GM19395 (cell line): Measurements from ENCODE around the gene ELF1.

ENCODE experiments used
- ATAC-seq: cut with Tn5 transposase; IDR thresholded peaks from one replicate; pipeline ENCODE4 v1.9.1; 2021; ENCODE audit warnings: mild to moderate bottlenecking, moderate library complexity; ENCODE audit not compliant: unreplicated experiment

The ELF1 gene

DNA sequence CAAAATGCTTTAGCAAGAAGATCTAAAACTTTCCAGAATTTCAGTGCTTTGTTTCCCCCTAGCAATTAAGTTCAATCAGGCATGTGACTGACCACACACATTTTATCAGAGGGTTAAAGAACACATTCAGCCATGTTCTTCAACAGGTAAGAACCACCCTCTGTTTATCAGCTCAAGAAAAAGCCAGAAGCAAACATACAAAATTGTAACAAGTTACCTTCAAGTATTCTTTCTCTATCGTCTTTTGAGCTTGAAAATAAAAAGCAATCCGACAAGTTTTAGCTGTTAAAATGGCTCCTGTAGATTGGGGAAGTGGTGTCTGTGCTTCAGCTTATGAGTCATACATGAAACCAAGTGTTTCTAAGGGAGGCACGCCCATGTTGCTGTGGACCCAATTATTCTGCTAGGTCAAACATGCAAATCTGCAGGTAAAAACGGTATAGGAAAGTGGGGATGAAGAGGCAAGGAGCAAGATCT is at the start of gene ELF1:
ELF1 (minus strand) TSS at position 306 of the 477 bp plus-strand sequence. CDS start 37,262 bp downstream, outside the sequence.
- ATAC-seq: peak; percentile 94

DNA sequence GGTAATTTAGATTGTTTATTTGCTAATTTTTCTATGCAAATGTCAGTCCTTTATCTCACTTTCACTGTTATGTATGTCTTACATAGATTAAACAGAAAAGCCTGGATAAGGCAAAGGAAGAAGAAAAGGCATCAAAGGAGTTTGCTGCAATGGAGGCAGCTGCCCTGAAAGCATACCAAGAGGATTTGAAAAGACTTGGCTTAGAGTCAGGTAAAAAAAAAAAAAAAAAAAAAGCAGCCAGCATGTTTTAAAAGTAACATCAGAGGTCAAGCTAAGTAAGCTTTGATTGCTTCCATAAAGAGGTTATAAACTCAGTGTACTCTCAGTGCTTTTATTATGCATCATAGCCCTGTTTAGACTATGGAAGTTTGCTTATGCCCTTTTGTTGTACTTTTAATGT is 46.0 kb upstream of the ELF1 start:
- ATAC-seq: no peak

GRCh38 chr13:41064493-41064892 is 45.4 kb upstream of the ELF1 start:
- no peak for ATAC-seq

DNA sequence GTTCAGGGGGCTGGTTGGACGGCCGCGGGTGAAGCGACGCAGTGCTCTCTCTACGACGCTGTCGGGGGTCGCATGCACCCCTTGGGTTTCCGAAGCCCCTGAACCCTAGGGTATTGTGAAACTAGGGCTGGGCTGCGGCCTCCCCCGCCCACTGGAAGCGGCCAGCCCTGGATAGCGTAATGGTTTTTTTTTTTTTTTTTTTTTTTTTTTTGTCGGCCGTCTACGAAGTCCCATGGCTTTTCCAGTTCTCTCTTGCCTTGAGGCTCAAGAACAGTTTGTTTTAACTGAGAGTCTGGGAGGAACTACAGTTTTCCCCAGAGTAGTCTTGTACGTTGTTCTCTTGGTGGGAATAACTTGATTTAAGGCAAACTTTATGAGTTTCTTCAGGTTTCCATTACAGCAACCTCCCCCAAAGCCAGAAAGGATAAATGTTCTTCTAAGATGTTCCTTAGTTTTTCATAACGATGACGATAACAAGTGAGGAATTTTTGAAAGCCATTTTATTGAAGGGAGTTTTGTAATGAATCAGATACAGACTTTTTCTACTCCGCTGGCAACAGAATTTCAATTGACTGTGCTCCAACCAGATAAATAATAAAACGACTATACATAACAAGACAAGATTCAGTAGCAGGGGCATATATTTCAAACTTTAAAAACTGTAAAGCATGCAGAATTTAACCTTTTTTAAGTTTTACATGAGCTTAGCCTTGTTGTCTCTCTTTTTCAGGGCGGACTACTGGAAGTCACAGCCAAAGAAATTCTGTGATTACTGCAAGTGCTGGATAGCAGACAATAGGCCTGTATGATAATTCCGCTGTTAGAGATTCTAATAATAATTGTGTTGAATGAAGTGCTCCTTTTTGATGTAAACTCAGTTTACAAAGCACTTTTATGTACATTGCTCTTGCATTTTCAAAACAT is 43.1 kb upstream of the ELF1 start:
- ATAC-seq: peak; percentile 40

DNA sequence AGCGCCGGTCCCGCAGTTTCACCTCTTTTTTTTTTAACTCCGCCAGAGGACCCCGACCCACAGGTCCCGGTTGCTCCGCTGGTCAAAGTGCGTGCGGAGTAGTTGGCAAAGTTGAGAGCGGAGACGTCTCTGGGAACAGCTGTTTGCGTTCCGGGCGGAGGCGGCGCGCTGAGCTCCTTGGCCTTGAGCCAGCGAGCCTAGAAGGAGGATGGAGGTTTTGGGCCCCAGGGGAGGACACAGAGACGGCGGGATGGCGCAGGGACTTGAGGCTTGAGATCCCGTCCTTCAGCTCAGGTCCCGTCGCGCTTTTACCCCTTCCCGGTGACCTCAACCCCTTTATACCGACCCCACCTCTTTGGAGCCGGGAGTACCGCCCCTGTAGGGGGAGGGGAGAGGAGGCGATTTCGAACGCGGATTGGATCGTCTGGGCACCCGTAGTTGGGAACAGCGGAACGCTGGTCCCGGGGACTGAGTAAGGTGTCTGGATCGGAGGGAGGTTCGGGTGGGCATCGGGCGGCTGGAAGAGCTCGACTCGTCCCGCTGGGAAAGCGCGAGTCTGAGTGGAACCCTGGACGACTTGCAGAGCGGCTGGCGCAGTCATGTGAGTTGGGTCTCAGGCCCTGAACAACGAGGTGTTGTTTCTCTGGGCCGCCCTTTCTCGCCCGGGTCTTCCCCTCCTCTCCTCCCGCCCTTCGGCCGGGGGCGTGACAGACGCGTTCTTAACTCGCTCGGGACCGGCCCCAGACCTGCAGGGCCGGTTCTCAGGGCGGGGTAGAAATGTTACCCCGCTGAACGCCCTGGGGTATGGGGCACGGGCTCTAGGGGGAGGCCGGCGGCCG is 42.2 kb upstream of the ELF1 start, which contains the start of gene WBP4:
WBP4 (plus strand) TSS at position 435 of the 839 bp plus-strand sequence; CDS start at position 600, 165 bp downstream.
- peak; percentile 74 for ATAC-seq

DNA sequence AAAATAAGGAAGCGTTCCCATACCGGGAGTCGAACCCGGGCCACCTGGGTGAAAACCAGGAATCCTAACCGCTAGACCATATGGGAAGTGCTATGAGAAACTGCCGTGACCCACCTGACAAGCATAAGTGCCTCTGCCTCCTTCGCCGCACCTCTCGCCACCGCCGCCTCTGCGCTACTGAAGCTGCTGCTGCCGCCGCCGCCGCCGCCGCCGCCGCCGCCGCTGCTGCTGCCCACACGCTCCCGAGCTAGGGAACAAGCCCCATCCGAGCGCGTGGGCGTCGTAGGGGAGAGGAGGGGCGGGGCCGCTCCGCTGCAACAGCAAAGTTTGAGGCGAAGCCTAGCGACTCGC is 41.6 kb upstream of the ELF1 start:
- ATAC-seq: peak; percentile 34

- peak; percentile 49 for ATAC-seq
Measured at GRCh38 chr13:41060082-41060723, 41.1 kb upstream of the ELF1 start.

- ATAC-seq: no peak
Measured at GRCh38 chr13:41059456-41060081, 40.5 kb upstream of the ELF1 start.

- no peak for ATAC-seq
Measured at GRCh38 chr13:41058295-41059070, 39.4 kb upstream of the ELF1 start.

- no peak for ATAC-seq
Measured at GRCh38 chr13:41056826-41057711, 38.0 kb upstream of the ELF1 start.

- no peak for ATAC-seq
Measured at GRCh38 chr13:41056194-41056593, 37.1 kb upstream of the ELF1 start.

DNA sequence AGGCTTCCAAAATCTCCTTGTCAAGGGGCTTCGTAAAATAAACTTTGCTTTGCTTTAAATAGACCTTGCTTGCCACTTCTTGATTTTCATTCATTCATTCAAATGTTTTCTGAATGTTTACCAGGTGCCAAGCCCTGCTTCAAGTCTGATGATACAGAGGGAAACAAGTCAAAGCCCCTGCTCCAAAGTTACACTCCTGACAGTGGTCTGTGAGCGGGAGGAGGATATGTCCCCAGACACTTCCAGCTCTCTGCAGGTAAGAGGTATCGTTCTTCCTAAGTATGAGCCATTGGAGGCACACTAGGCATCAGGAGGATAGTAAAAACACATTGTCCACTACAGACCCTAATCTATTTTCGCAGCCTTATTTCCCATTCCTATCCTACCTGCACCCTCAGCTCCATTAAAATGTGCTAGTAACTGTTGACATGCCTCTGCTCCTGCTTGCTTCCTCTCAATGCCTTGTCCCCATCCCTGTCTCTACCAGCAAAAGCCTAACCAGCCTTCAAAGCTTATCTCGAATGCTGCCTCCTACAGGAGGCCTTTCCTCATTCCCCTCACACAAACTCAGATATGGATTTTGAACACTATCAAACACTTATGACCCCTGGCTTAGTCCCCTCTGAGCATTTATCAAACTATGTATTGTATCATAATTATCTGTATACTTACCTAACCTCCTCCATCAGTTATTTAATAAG is 36.0 kb upstream of the ELF1 start:
- ATAC-seq: no peak

GRCh38 chr13:41054212-41054877 is 35.2 kb upstream of the ELF1 start:
- ATAC-seq: no peak

DNA sequence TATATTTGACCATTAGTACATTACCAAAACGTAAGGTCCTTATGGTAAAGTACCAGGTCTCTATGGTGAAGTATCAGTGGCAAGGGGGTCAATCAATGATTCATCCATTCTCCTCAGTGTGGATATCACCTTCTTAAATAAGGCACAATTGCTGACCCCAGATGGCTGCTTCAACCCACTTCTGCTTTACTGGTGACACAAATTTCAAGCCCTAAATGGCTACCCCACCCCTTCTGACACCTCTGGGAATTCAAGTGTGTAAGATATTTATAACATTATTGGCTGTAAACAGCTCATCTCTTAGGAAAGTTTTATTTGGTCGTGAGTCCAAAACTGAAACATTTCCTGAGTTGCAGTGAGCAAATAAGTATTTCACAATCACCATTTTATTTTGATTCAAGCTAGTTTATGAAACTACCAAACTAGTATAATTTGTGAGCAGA is 34.3 kb upstream of the ELF1 start:
- peak; percentile 62 for ATAC-seq

DNA sequence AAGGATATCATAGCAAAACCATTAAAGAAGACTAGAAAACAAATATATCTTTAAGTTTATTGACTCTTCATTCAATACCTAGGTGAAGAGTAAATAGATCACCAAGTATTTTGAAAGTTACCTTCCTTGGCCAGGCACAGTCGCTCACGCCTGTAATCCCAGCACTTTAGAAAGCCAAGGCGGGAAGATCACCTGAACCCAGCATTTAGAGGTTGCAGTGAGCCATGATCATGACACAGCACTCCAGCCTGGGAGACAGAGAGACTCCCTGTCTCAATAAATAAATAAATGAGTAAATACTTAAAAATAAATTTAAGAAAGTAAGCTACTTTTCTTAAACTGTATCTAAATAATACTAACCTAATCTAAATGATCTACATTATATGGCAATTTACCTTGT is 33.3 kb upstream of the ELF1 start:
- ATAC-seq: no peak

- ATAC-seq: no peak
Measured at GRCh38 chr13:41049480-41050440, 30.6 kb upstream of the ELF1 start.
